ENCODE results near the gene CABP7. TPM values are rescaled to one million over a fixed set of nuclear protein-coding genes. Genes with fewer than 3 reads are reported as not detected.

Gene CABP7
- total and polyA plus RNA-seq, 2 of the 8 experiments (the other 6 are each of a cell fraction or from before 2014, with no cell fraction given): 0.20 to 0.36 TPM

GRCh38 chr22:29700900-29701154 is 19.0 kb upstream of the CABP7 start:
- Histone ChIP-seq H3K79me1 (ENCODE audit: low read depth, low read length) (no peaks in the 10 kb centered on the region), H4K8ac (ENCODE audit: extremely low read depth, insufficient read depth, low read length) (no peak overlapping the region), H3K4me1 (replicated peaks in 1 of 4; ENCODE audit: control insufficient read depth in 3 of 4, insufficient read depth in 4 of 4, low read length in 3 of 4) (peaks cover 9 to 50% (median 41%) of the 10 kb centered on the region in 4 experiments), H2BK15ac (ENCODE audit: low read length) (no peak overlapping the region), H4K5ac (ENCODE audit: insufficient read length, low read depth, low read length) (no peak overlapping the region), H2AFZ (ENCODE audit: low read length) (no peak overlapping the region), H3K14ac (ENCODE audit: insufficient read length) (no peak overlapping the region), H3K56ac (replicated peaks; ENCODE audit: insufficient read length, low read depth, low read length) (no peak overlapping the region), H3K79me2 (ENCODE audit: control insufficient read depth in 1 of 2, insufficient read depth in 2 of 2, low read length in 2 of 2) (no peaks in the 10 kb centered on the region), H2BK5ac (ENCODE audit: low read depth, low read length) (no peak overlapping the region; the same call in 1 of the 2 replicates), H3K18ac (ENCODE audit: extremely low read depth, low read length) (no peak overlapping the region), H3K4me3 (ENCODE audit: extremely low read depth in 1 of 4, insufficient read depth in 2 of 4, low read depth in 3 of 4, low read length in 4 of 4) (no peak overlapping the region), H2BK120ac (replicated peaks; ENCODE audit: low read depth, low read length) (no peak overlapping the region), H3K23me2 (ENCODE audit: low read depth, low read length) (peaks cover 9% of the 10 kb centered on the region; the same call in 1 of the 2 replicates), H3K9ac (replicated peaks in 1 of 4; ENCODE audit: extremely low read depth in 1 of 4, low read depth in 3 of 4, low read length in 3 of 4) (no peak overlapping the region), H3K27ac (ENCODE audit: low read depth, low read length) (no peak overlapping the region), H3K27me3 (replicated peaks in 1 of 4; ENCODE audit: control insufficient read depth in 3 of 4, extremely low read depth in 1 of 4, insufficient read depth in 3 of 4, low read length in 3 of 4) (peaks cover 0 to 30% (median 12%) of the 10 kb centered on the region in 4 experiments; a peak in 3 of 7 replicates), H4K20me1 (replicated peaks in 1 of 2; ENCODE audit: control insufficient read depth in 1 of 2, insufficient read depth in 2 of 2, low read length in 2 of 2) (peaks cover 3 to 5% of the 10 kb centered on the region in 2 experiments), H3K4ac (replicated peaks; ENCODE audit: insufficient read length, low read depth, low read length) (no peak overlapping the region), H3K23ac (ENCODE audit: insufficient read length) (no peak overlapping the region), H3K9me3 (ENCODE audit: insufficient read depth in 2 of 2, low read depth in 1 of 2, low read length in 1 of 2) (no peaks in the 10 kb centered on the region), H3K36me3 (ENCODE audit: control insufficient read depth in 2 of 4, insufficient read depth in 4 of 4, low read length in 3 of 4) (no peaks in the 10 kb centered on the region), H4K91ac (replicated peaks; ENCODE audit: insufficient read length, low read length) (no peak overlapping the region), H2AK5ac (ENCODE audit: low read depth, low read length) (no peak overlapping the region), H2BK20ac (ENCODE audit: low read length) (no peak overlapping the region), H2BK12ac (ENCODE audit: low read depth, low read length) (no peak overlapping the region), H3K4me2 (ENCODE audit: insufficient read depth in 1 of 2, low read depth in 2 of 2, low read length in 2 of 2) (peak overlapping the region; percentile 9 to 58; a peak in 2 of 4 replicates)
- ChIA-PET POLR2A (ENCODE audit: partially characterized antibody) (interaction anchor here (1.0 to 4.3 kb wide), 2 partner anchors 8 to 15 kb away, joined by 4 to 13 read pairs; no protein-coding TSS in a partner anchor), CTCF (ENCODE audit: partially characterized antibody) (interaction anchor here (0.6 to 4.8 kb wide), 15 partner anchors 9 to 554 kb away, joined by 3 to 60 read pairs (median 4); no protein-coding TSS in a partner anchor)
- TF ChIP-seq SIX5 (IDR thresholded peaks at IDR 0.05; ENCODE audit: low read depth, low read length) (no peak), HDAC2 (IDR thresholded peaks at IDR 0.05; ENCODE audit: borderline replicate concordance in 1 of 2, low read depth in 2 of 2, low read length in 2 of 2) (no peak), TEAD4 (IDR thresholded peaks at IDR 0.05; ENCODE audit: low read depth, low read length) (no peak), TCF12 (IDR thresholded peaks at IDR 0.05; ENCODE audit: low read depth, low read length) (no peak), ASH2L (IDR thresholded peaks at IDR 0.05; ENCODE audit: low read length) (no peak)
- FAIRE-seq: no peak
- no peak for DNase-seq (ENCODE audit: low read depth in 1 of 2, low spot score in 2 of 2)
- 73% methylated on average over 9 of the region's 9 CpGs; no CpG with 5 or more reads in 1 of the 2 experiments for WGBS, 2 experiments (ENCODE audit: extremely low coverage in 1 of 2, insufficient coverage in 1 of 2, insufficient read length in 1 of 2, insufficient replicate concordance in 2 of 2, low coverage in 1 of 2, low lambda C conversion rate in 2 of 2, missing lambda C conversion rate in 1 of 2)

Data from H1 (cell line).